Activated CD8-positive, alpha-beta T cell treated with anti-CD3 and anti-CD28 coated beads, Interleukin-2, amount 10 ng/mL, durations not matched to agents 7 days and 5 days (primary cell): ENCODE measurements around the gene CACNA2D4. TPM values are rescaled to one million over a fixed set of nuclear protein-coding genes. Genes with fewer than 3 reads are reported as not detected.
"Not testable (repeated sequence)": the region's sequence is repeated elsewhere in the genome, so short reads cannot be mapped to it uniquely, and the experiment has no call there.

Experiments used
- ATAC-seq: fragments of 150-1000 bp; cut with Tn5 transposase; one replicate; pipeline ENCODE4 v1.10.0; 2021; ENCODE audit warnings: moderate library complexity
- CTCF ChIA-PET: fragments of 350-600 bp; sonication (Branson Sonifier 250); formaldehyde crosslinking; loops from one replicate; lab custom pipeline; 2021; ENCODE audit warnings: antibody characterized with exemption; lab: Charles Lee
- POLR2A ChIA-PET: fragments of 350-600 bp; sonication (Branson Sonifier 250); formaldehyde crosslinking; loops from one replicate; lab custom pipeline; 2021; ENCODE audit warnings: antibody characterized with exemption; lab: Charles Lee
- DNase-seq: peaks from one replicate; pipeline ENCODE4 v3.0.0-alpha.2; 2020
- H3K27ac Mint-ChIP-seq: one replicate; pipeline ENCODE4 v1.8.0; 2021; ENCODE audit warnings: mild to moderate bottlenecking, mixed read lengths
- H3K27me3 Mint-ChIP-seq: one replicate; pipeline ENCODE4 v1.8.0; 2021; ENCODE audit warnings: low read depth, mixed read lengths
- H3K36me3 Mint-ChIP-seq: one replicate; pipeline ENCODE4 v1.8.0; 2021; ENCODE audit warnings: low read depth, mixed read lengths
- H3K4me1 Mint-ChIP-seq: one replicate; pipeline ENCODE4 v1.8.0; 2021; ENCODE audit warnings: low read depth, mixed read lengths
- H3K4me3 Mint-ChIP-seq: one replicate; pipeline ENCODE4 v1.8.0; 2021; ENCODE audit warnings: mild to moderate bottlenecking, mixed read lengths
- H3K9me3 Mint-ChIP-seq: one replicate; pipeline ENCODE4 v1.8.0; 2022; ENCODE audit warnings: mixed read lengths; ENCODE audit not compliant: insufficient read depth
- total RNA-seq, 2 experiments: library from RNA; stranded (reverse); gene quantifications; one replicate each; pipeline ENCODE4 v1.2.3, GENCODE V29; 2021

The CACNA2D4 gene
- 1 to 10 TPM; 6.8 to 7.0 TPM for total RNA-seq

- peaks cover 18% of the 10 kb centered on the region for H3K27me3 Mint-ChIP-seq
- no peaks in the 10 kb centered on the region for H3K36me3 Mint-ChIP-seq
- peak within 1 kb of the TSS; percentile 6 for H3K27ac Mint-ChIP-seq
- ChIA-PET POLR2A (no interaction called here), CTCF (no interaction called here)
- H3K4me3 Mint-ChIP-seq: no peak within 1 kb of the TSS
- no peaks in the 10 kb centered on the region for H3K9me3 Mint-ChIP-seq
- DNase-seq (peak; percentile 17), ATAC-seq (no peak)
- peaks cover 36% of the 10 kb centered on the region for H3K4me1 Mint-ChIP-seq
Measured at GRCh38 chr12:1918081-1918883, at the start of gene CACNA2D4. CACNA2D4 (minus strand) TSS chr12:1918652; CDS start chr12:1918473, 179 bp downstream.

DNA sequence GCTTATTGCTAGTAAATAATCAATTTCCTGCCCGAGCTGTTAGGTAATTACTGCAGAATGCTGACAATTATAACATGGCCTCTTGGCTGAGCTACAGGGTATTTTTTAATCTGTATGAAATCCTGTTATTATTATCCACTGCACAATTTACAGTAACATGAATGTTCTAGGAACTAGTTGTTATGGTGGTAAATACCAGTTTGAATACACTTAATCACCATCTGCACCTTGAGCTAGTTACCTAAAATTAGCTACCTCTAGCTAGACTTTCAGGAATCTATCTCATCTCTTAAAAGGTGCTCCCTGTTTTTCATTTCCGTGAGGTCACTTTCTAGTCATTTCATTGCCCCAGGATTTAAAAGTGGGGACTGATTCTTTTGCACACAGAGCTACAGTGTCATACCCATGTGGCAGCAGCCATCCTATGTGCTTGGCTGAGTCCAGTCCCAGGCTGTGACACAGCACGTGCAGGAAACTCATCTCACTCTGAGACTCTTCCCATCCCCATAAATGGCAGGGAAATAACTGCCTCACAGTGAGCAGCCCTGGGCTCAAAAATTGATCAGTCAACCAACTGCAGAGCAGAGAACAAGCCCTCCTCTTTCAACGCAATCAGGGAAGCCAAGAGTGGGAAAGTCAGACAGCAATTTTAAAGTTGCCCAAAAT is 48.2 kb upstream of the CACNA2D4 start:
- H3K9me3 Mint-ChIP-seq: no peaks in the 10 kb centered on the region

GRCh38 chr12:1965916-1966315 is 47.5 kb upstream of the CACNA2D4 start:
- DNase-seq (no peak), ATAC-seq (no peak)
- H3K9me3 Mint-ChIP-seq: no peaks in the 10 kb centered on the region
- no peak overlapping the region for H3K4me3 Mint-ChIP-seq
- CTCF ChIA-PET: interaction anchor here (1.8 to 2.3 kb wide), 2 partner anchors 8 to 26 kb away, joined by 7 to 8 read pairs; no protein-coding TSS in a partner anchor
- no peak overlapping the region for H3K27ac Mint-ChIP-seq
- H3K27me3 Mint-ChIP-seq: no peaks in the 10 kb centered on the region
- H3K36me3 Mint-ChIP-seq: peaks cover 13% of the 10 kb centered on the region
- peaks cover 4% of the 10 kb centered on the region for H3K4me1 Mint-ChIP-seq
- POLR2A ChIA-PET: no interaction called here

More for the DNA sequence above, 48.2 kb upstream of the CACNA2D4 start:
- DNase-seq (no peak), ATAC-seq (no peak)
- POLR2A ChIA-PET: no interaction called here
- peaks cover 4% of the 10 kb centered on the region for H3K4me1 Mint-ChIP-seq
- H3K36me3 Mint-ChIP-seq: peaks cover 11% of the 10 kb centered on the region
- H3K27me3 Mint-ChIP-seq: no peaks in the 10 kb centered on the region
- H3K4me3 Mint-ChIP-seq: no peak overlapping the region
- CTCF ChIA-PET: interaction anchor here (1.8 to 2.3 kb wide), 2 partner anchors 9 to 27 kb away, joined by 7 to 8 read pairs; no protein-coding TSS in a partner anchor
- no peak overlapping the region for H3K27ac Mint-ChIP-seq

- ChIA-PET CTCF (interaction anchor here (1.0 to 1.9 kb wide), 3 partner anchors 13 to 1520 kb away, joined by 3 to 4 read pairs (median 3); no protein-coding TSS in a partner anchor), POLR2A (no interaction called here)
- H3K27ac Mint-ChIP-seq: no peak overlapping the region
- ATAC-seq (no peak), DNase-seq (no peak)
- peaks cover 20% of the 10 kb centered on the region for H3K36me3 Mint-ChIP-seq
- no peaks in the 10 kb centered on the region for H3K9me3 Mint-ChIP-seq
- no peak overlapping the region for H3K4me3 Mint-ChIP-seq
- peaks cover 4% of the 10 kb centered on the region for H3K4me1 Mint-ChIP-seq
- no peaks in the 10 kb centered on the region for H3K27me3 Mint-ChIP-seq
Measured at GRCh38 chr12:1962051-1963020, 43.9 kb upstream of the CACNA2D4 start.

GRCh38 chr12:1956716-1957115 is 38.3 kb upstream of the CACNA2D4 start:
- Mint-ChIP-seq H3K27me3 (no peaks in the 10 kb centered on the region), H3K27ac (no peak overlapping the region), H3K4me3 (no peak overlapping the region), H3K4me1 (no peaks in the 10 kb centered on the region), H3K36me3 (peaks cover 18% of the 10 kb centered on the region), H3K9me3 (no peaks in the 10 kb centered on the region)
- POLR2A ChIA-PET: no interaction called here
- ATAC-seq: no peak
- DNase-seq: no peak
- CTCF ChIA-PET: interaction anchor here (0.7 to 7.2 kb wide), 3 partner anchors 10 to 303 kb away, joined by 3 to 41 read pairs (median 7); no protein-coding TSS in a partner anchor

GRCh38 chr12:1949771-1950470 is 31.5 kb upstream of the CACNA2D4 start:
- Mint-ChIP-seq H3K4me3 (no peak overlapping the region), H3K27me3 (no peaks in the 10 kb centered on the region), H3K4me1 (no peaks in the 10 kb centered on the region), H3K9me3 (no peaks in the 10 kb centered on the region), H3K27ac (no peak overlapping the region), H3K36me3 (peaks cover 33% of the 10 kb centered on the region)
- POLR2A ChIA-PET: interaction anchor here (0.6 kb wide), 1 partner anchor 492 kb away, joined by 3 read pairs; no protein-coding TSS in a partner anchor
- ATAC-seq (no peak), DNase-seq (no peak)
- CTCF ChIA-PET: interaction anchor here (1.2 kb wide), 2 partner anchors 10 to 159 kb away, joined by 3 to 8 read pairs; no protein-coding TSS in a partner anchor

GRCh38 chr12:1948883-1949282 is 30.4 kb upstream of the CACNA2D4 start:
- ATAC-seq (no peak), DNase-seq (no peak)
- H3K36me3 Mint-ChIP-seq: peaks cover 42% of the 10 kb centered on the region
- no peak overlapping the region for H3K27ac Mint-ChIP-seq
- no peaks in the 10 kb centered on the region for H3K9me3 Mint-ChIP-seq
- H3K4me3 Mint-ChIP-seq: no peak overlapping the region
- ChIA-PET POLR2A (interaction anchor here (0.5 kb wide), 1 partner anchor 743 kb away, joined by 3 read pairs; no protein-coding TSS in a partner anchor), CTCF (interaction anchor here (1.2 kb wide), 2 partner anchors 9 to 158 kb away, joined by 3 to 8 read pairs; no protein-coding TSS in a partner anchor)
- H3K4me1 Mint-ChIP-seq: no peaks in the 10 kb centered on the region
- H3K27me3 Mint-ChIP-seq: no peaks in the 10 kb centered on the region

DNA sequence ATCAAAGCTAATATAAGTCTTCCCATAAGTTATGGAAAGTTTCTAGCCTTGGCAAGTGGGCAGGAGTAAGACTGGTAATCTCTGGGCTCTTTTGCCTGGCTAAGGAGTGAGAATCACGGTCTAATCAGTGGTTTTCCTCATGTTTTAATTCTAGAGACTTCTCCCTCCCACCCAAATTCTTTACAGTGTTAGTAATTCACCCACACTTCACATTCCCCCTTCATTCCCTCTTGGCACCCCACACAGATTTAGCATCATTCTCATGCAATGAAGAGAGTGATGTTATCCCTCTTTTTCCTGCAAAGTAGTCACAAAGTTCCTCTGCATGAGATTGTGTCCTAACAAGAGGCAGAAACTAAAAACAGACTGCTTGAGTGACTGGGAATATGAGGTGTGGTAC is 28.6 kb upstream of the CACNA2D4 start:
- Mint-ChIP-seq H3K9me3 (no peaks in the 10 kb centered on the region), H3K36me3 (peaks cover 37% of the 10 kb centered on the region), H3K4me3 (no peak overlapping the region), H3K4me1 (no peaks in the 10 kb centered on the region), H3K27ac (no peak overlapping the region), H3K27me3 (no peaks in the 10 kb centered on the region)
- ChIA-PET POLR2A (no interaction called here), CTCF (no interaction called here)
- no peak for DNase-seq
- ATAC-seq: no peak

DNA sequence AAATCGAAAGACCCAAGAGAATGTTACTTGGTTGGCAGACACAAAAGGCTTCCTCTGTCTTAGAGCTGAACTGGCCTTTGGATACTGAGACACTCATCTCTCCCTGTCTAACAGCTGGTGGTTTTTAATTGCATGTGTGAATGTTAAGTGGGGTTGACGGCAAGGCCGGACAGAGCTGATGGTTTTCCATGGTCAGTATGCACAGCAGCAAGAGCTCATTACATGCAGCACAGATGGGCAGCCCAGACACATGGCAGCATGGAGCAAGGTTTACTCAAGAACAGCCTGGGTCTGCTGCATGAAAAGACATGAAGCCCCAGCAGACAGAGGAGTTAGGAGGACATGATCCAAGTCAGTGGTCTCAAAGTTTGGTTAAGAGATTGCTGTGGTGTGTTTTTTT is 27.8 kb upstream of the CACNA2D4 start:
- H3K36me3 Mint-ChIP-seq: peaks cover 35% of the 10 kb centered on the region
- DNase-seq (no peak), ATAC-seq (no peak)
- no peaks in the 10 kb centered on the region for H3K9me3 Mint-ChIP-seq
- POLR2A ChIA-PET: no interaction called here
- H3K4me1 Mint-ChIP-seq: no peaks in the 10 kb centered on the region
- no peak overlapping the region for H3K27ac Mint-ChIP-seq
- CTCF ChIA-PET: no interaction called here
- H3K27me3 Mint-ChIP-seq: no peaks in the 10 kb centered on the region
- no peak overlapping the region for H3K4me3 Mint-ChIP-seq

GRCh38 chr12:1945502-1945901 is 27.1 kb upstream of the CACNA2D4 start:
- ATAC-seq, H3K4me1 Mint-ChIP-seq, DNase-seq, H3K9me3 Mint-ChIP-seq, H3K27me3 Mint-ChIP-seq, H3K4me3 Mint-ChIP-seq, CTCF ChIA-PET, H3K27ac Mint-ChIP-seq, POLR2A ChIA-PET: not testable (repeated sequence)
- peaks cover 38% of the 10 kb centered on the region for H3K36me3 Mint-ChIP-seq
